Measurements from ENCODE around the gene FOXRED2.
A peak's percentile ranks its signal among the peaks of the same experiment; 100 is the strongest.
"Not testable (repeated sequence)": the region's sequence is repeated elsewhere in the genome, so short reads cannot be mapped to it uniquely, and the experiment has no call there.

The FOXRED2 gene

GRCh38 chr22:36536717-36537116 lies 29.9 kb upstream of the FOXRED2 start:
- no peak for TF ChIP-seq CTCF (IDR thresholded peaks at IDR 0.05; ENCODE audit: control insufficient read depth, insufficient read depth, low read depth, low read length, missing control alignments)
- DNase-seq (ENCODE audit: low read depth), result no peak

GRCh38 chr22:36533320-36533719 lies 26.5 kb upstream of the FOXRED2 start:
- not testable (repeated sequence) for H3K4me3 ChIP-seq (ENCODE audit: control insufficient read depth, low read depth, low read length); DNase-seq (ENCODE audit: low read depth)

More at GRCh38 chr22:36536717-36537116, 29.9 kb upstream of the FOXRED2 start:
- no peak overlapping the region for H3K4me3 ChIP-seq (ENCODE audit: control insufficient read depth, low read depth, low read length)

- no peak for TF ChIP-seq CTCF (IDR thresholded peaks at IDR 0.05; ENCODE audit: control insufficient read depth, insufficient read depth, low read depth, low read length, missing control alignments)
- no peak for DNase-seq (ENCODE audit: low read depth)
- H3K4me3 ChIP-seq (ENCODE audit: control insufficient read depth, low read depth, low read length), result no peak overlapping the region
Observed at GRCh38 chr22:36532466-36532865, 25.6 kb upstream of the FOXRED2 start.

- DNase-seq (ENCODE audit: low read depth), result peak; percentile 98
- peak within 1 kb of the TSS; percentile 84 for H3K4me3 ChIP-seq (ENCODE audit: control insufficient read depth, low read depth, low read length)
- TF ChIP-seq CTCF (IDR thresholded peaks at IDR 0.05; ENCODE audit: control insufficient read depth, insufficient read depth, low read depth, low read length, missing control alignments), result no peak
Observed at GRCh38 chr22:36528795-36529751, 22.2 kb upstream of the FOXRED2 start, which contains the start of gene EIF3D. TSS of gene EIF3D (minus strand) at chr22:36529166. CDS start at chr22:36526121, 3,045 bp downstream.

- no peak for TF ChIP-seq CTCF (IDR thresholded peaks at IDR 0.05; ENCODE audit: control insufficient read depth, insufficient read depth, low read depth, low read length, missing control alignments)
- H3K4me3 ChIP-seq (ENCODE audit: control insufficient read depth, low read depth, low read length), result peak overlapping the region; percentile 84
- no peak for DNase-seq (ENCODE audit: low read depth)
Observed at GRCh38 chr22:36528341-36528740, 21.5 kb upstream of the FOXRED2 start.

- TF ChIP-seq CTCF (IDR thresholded peaks at IDR 0.05; ENCODE audit: control insufficient read depth, insufficient read depth, low read depth, low read length, missing control alignments), result no peak
Observed at GRCh38 chr22:36522662-36523061, 15.8 kb upstream of the FOXRED2 start.

GRCh38 chr22:36520423-36520822 lies 13.6 kb upstream of the FOXRED2 start:
- no peak overlapping the region for H3K4me3 ChIP-seq (ENCODE audit: control insufficient read depth, low read depth, low read length)
- DNase-seq (ENCODE audit: low read depth), result no peak
- no peak for TF ChIP-seq CTCF (IDR thresholded peaks at IDR 0.05; ENCODE audit: control insufficient read depth, insufficient read depth, low read depth, low read length, missing control alignments)

More at GRCh38 chr22:36522662-36523061, 15.8 kb upstream of the FOXRED2 start:
- no peak overlapping the region for H3K4me3 ChIP-seq (ENCODE audit: control insufficient read depth, low read depth, low read length)
- no peak for DNase-seq (ENCODE audit: low read depth)

- not testable (repeated sequence) for H3K4me3 ChIP-seq (ENCODE audit: control insufficient read depth, low read depth, low read length); DNase-seq (ENCODE audit: low read depth)
Observed at GRCh38 chr22:36519906-36520305, 13.1 kb upstream of the FOXRED2 start.

Measured in AG09309 (cell line).